Measurements from ENCODE around the gene BRME1. TPM values are rescaled to one million over a fixed set of nuclear protein-coding genes. Genes with fewer than 3 reads are reported as not detected.

Gene BRME1
- total RNA-seq, 1 donor from 2014 or later, result 5.7 TPM

- peak; percentile 32 for ATAC-seq
Observed at GRCh38 chr19:13844130-13844631, 61.7 kb downstream of the BRME1 start.

- no peak for ATAC-seq
Observed at GRCh38 chr19:13843104-13843921, 62.6 kb downstream of the BRME1 start.

GRCh38 chr19:13842291-13843103, 63.4 kb downstream of the BRME1 start:
- peak; percentile 11 for ATAC-seq

- ATAC-seq, result no peak
Observed at GRCh38 chr19:13841962-13842290, 64.0 kb downstream of the BRME1 start.

- ATAC-seq, result peak; percentile 53
Observed at GRCh38 chr19:13841086-13841961, 64.6 kb downstream of the BRME1 start.

- ATAC-seq, result peak; percentile 58
Observed at GRCh38 chr19:13840305-13841085, 65.4 kb downstream of the BRME1 start.

GRCh38 chr19:13839938-13840304, 66.0 kb downstream of the BRME1 start:
- peak; percentile 0 for ATAC-seq

- ATAC-seq, result peak; percentile 42
Observed at GRCh38 chr19:13839130-13839937, 66.6 kb downstream of the BRME1 start.

GRCh38 chr19:13838435-13839129, 67.3 kb downstream of the BRME1 start:
- no peak for ATAC-seq

GRCh38 chr19:13835791-13836723, 69.9 kb downstream of the BRME1 start:
- ATAC-seq, result no peak

- peak; percentile 23 for ATAC-seq
Observed at GRCh38 chr19:13834244-13835069, 71.5 kb downstream of the BRME1 start.

- ATAC-seq, result peak; percentile 84
Observed at GRCh38 chr19:13833330-13834243, 72.3 kb downstream of the BRME1 start.

Other genes starting within 250 kb of the BRME1 start
- gene MRI1, start 141.6 kb downstream of the BRME1 start, total RNA-seq, result 22.4 TPM
- 60.2 TPM for gene C19orf53, start 131.7 kb downstream of the BRME1 start, total RNA-seq
- 10.9 TPM for gene ZSWIM4, start 110.7 kb downstream of the BRME1 start, total RNA-seq
- gene NANOS3, start 29.0 kb downstream of the BRME1 start, total RNA-seq, result not detected
- gene CC2D1A, start 84 bp upstream of the BRME1 start, total RNA-seq, result 29.7 TPM
- gene PODNL1, start 32.3 kb upstream of the BRME1 start, total RNA-seq, result 8.5 TPM
- gene DCAF15, start 46.4 kb upstream of the BRME1 start, total RNA-seq, result 18.2 TPM
- gene RFX1, start 100.2 kb upstream of the BRME1 start, total RNA-seq, result 8.3 TPM
- not detected for gene RLN3, start 122.0 kb upstream of the BRME1 start, total RNA-seq
- gene IL27RA, start 125.6 kb upstream of the BRME1 start, total RNA-seq, result 1.2 TPM
- gene PALM3, start 156.0 kb upstream of the BRME1 start, total RNA-seq, result 0.08 TPM
- gene MISP3, start 166.7 kb upstream of the BRME1 start, total RNA-seq, result 3.4 TPM
- gene C19orf67, start 179.7 kb upstream of the BRME1 start, total RNA-seq, result 0.12 TPM
- gene SAMD1, start 184.6 kb upstream of the BRME1 start, total RNA-seq, result 24.8 TPM
- 45.2 TPM for gene PRKACA, start 211.6 kb upstream of the BRME1 start, total RNA-seq
- 13.9 TPM for gene ASF1B, start 230.5 kb upstream of the BRME1 start, total RNA-seq

Data from esophagus mucosa (tissue), 1 donor.